ENCODE results near the gene PEDS1. TPM values are rescaled to one million over a fixed set of nuclear protein-coding genes. Genes with fewer than 3 reads are reported as not detected.

PEDS1 gene
- total and polyA plus RNA-seq, 2 of the 13 experiments (the other 11 are each of a cell fraction or from before 2014, with no cell fraction given) = 30.5 to 93.9 TPM

DNA sequence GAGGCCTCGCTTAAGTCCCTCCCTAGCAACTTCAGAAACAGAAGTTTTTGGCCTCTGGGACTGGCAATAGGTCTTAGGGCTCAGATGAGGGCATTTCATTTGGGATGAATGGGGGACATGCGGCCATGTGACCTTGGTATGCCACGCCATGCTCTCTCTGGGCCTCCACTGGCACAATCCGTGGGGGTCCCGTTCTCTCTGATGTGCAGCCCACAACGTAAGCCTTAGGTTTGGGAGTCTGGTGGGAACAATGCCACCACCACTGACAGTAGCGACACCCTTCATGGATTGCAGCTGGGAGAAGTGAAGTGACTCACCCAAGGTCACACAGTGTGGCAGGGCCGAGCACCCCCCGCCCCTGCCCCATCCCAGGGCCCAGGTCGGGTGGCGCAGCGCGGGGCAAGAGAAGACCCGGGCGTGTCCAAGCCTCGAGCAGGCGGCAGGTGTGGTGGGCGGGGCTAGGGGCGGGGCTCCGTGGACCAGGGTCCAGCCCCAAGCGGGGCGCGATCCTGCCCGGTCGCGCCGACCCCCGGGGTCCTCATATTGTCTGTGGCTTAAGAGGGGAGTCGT is 36.2 kb upstream of the PEDS1 start (continued):
- TF ChIP-seq, protein P1, sequence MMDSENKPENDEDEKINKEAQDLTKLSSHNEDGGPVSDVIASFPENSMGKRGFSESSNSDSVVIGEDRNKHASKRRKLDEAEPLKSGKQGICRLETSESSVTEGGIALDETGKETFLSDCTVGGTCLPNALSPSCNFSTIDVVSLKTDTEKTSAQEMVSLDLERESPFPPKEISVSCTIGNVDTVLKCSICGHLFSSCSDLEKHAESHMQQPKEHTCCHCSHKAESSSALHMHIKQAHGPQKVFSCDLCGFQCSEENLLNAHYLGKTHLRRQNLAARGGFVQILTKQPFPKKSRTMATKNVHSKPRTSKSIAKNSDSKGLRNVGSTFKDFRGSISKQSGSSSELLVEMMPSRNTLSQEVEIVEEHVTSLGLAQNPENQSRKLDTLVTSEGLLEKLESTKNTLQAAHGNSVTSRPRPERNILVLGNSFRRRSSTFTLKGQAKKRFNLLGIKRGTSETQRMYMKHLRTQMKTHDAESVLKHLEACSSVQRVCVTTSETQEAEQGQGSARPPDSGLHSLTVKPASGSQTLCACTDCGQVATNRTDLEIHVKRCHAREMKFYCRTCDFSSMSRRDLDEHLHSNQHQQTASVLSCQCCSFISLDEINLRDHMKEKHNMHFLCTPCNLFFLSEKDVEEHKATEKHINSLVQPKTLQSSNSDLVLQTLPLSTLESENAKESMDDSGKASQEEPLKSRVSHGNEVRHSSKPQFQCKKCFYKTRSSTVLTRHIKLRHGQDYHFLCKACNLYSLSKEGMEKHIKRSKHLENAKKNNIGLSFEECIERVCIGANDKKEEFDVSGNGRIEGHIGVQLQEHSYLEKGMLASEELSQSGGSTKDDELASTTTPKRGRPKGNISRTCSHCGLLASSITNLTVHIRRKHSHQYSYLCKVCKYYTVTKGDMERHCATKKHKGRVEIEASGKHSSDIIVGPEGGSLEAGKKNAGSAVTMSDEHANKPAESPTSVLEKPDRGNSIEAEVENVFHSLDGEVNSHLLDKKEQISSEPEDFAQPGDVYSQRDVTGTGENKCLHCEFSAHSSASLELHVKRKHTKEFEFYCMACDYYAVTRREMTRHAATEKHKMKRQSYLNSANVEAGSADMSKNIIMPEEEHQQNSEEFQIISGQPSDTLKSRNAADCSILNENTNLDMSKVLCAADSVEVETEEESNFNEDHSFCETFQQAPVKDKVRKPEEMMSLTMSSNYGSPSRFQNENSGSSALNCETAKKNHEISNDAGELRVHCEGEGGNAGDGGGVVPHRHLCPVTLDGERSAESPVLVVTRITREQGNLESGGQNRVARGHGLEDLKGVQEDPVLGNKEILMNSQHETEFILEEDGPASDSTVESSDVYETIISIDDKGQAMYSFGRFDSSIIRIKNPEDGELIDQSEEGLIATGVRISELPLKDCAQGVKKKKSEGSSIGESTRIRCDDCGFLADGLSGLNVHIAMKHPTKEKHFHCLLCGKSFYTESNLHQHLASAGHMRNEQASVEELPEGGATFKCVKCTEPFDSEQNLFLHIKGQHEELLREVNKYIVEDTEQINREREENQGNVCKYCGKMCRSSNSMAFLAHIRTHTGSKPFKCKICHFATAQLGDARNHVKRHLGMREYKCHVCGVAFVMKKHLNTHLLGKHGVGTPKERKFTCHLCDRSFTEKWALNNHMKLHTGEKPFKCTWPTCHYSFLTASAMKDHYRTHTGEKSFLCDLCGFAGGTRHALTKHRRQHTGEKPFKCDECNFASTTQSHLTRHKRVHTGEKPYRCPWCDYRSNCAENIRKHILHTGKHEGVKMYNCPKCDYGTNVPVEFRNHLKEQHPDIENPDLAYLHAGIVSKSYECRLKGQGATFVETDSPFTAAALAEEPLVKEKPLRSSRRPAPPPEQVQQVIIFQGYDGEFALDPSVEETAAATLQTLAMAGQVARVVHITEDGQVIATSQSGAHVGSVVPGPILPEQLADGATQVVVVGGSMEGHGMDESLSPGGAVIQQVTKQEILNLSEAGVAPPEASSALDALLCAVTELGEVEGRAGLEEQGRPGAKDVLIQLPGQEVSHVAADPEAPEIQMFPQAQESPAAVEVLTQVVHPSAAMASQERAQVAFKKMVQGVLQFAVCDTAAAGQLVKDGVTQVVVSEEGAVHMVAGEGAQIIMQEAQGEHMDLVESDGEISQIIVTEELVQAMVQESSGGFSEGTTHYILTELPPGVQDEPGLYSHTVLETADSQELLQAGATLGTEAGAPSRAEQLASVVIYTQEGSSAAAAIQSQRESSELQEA (CRISPR knock-in tag; IDR thresholded peaks at IDR 0.05; ENCODE audit: not compliant biosample characterization) = no peak
- no peak for TF ChIP-seq GZF1 (CRISPR knock-in tag; IDR thresholded peaks at IDR 0.05)
- TF ChIP-seq ZSCAN30 (CRISPR knock-in tag; IDR thresholded peaks at IDR 0.05) = no peak
- peak; percentile 22 for TF ChIP-seq KDM2A (CRISPR knock-in tag; IDR thresholded peaks at IDR 0.05; ENCODE audit: borderline replicate concordance, low read depth)
- peak; percentile 51; the same call in 1 of the 2 replicates for TF ChIP-seq NFKB2 (CRISPR knock-in tag; IDR thresholded peaks at IDR 0.05; ENCODE audit: borderline replicate concordance)
- no peak for TF ChIP-seq ZNF496 (CRISPR knock-in tag; IDR thresholded peaks at IDR 0.05; ENCODE audit: insufficient replicate concordance)
- TF ChIP-seq, protein P2, sequence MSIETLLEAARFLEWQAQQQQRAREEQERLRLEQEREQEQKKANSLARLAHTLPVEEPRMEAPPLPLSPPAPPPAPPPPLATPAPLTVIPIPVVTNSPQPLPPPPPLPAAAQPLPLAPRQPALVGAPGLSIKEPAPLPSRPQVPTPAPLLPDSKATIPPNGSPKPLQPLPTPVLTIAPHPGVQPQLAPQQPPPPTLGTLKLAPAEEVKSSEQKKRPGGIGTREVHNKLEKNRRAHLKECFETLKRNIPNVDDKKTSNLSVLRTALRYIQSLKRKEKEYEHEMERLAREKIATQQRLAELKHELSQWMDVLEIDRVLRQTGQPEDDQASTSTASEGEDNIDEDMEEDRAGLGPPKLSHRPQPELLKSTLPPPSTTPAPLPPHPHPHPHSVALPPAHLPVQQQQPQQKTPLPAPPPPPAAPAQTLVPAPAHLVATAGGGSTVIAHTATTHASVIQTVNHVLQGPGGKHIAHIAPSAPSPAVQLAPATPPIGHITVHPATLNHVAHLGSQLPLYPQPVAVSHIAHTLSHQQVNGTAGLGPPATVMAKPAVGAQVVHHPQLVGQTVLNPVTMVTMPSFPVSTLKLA (IDR thresholded peaks at IDR 0.05) = no peak; the same call in 1 of the 2 replicates
- TF ChIP-seq ONECUT2 (CRISPR knock-in tag; IDR thresholded peaks at IDR 0.05) = no peak
- no peak; the same call in 1 of the 2 replicates for TF ChIP-seq SETDB1 (CRISPR knock-in tag; IDR thresholded peaks at IDR 0.05; ENCODE audit: borderline replicate concordance)
- TF ChIP-seq ZNF674 (CRISPR knock-in tag; IDR thresholded peaks at IDR 0.05; ENCODE audit: low read depth) = no peak
- TF ChIP-seq ZMYM4 (CRISPR knock-in tag; IDR thresholded peaks at IDR 0.05) = no peak
- TF ChIP-seq ZBTB1 (CRISPR knock-in tag; IDR thresholded peaks at IDR 0.05; ENCODE audit: borderline replicate concordance) = no peak
- TF ChIP-seq ZSCAN29 (CRISPR knock-in tag; conservative IDR thresholded peaks at IDR 0.05) = no peak
- no peak for TF ChIP-seq KLF13 (CRISPR knock-in tag; IDR thresholded peaks at IDR 0.05)
- TF ChIP-seq SATB2 (CRISPR knock-in tag; IDR thresholded peaks at IDR 0.05) = no peak; the same call in none of the 2 replicates
- TF ChIP-seq, protein P3, sequence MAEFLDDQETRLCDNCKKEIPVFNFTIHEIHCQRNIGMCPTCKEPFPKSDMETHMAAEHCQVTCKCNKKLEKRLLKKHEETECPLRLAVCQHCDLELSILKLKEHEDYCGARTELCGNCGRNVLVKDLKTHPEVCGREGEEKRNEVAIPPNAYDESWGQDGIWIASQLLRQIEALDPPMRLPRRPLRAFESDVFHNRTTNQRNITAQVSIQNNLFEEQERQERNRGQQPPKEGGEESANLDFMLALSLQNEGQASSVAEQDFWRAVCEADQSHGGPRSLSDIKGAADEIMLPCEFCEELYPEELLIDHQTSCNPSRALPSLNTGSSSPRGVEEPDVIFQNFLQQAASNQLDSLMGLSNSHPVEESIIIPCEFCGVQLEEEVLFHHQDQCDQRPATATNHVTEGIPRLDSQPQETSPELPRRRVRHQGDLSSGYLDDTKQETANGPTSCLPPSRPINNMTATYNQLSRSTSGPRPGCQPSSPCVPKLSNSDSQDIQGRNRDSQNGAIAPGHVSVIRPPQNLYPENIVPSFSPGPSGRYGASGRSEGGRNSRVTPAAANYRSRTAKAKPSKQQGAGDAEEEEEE (CRISPR knock-in tag; IDR thresholded peaks at IDR 0.05; ENCODE audit: borderline replicate concordance) = 0 out of 2 replicates have a peak, but pooled peaks have one; percentile 33
- TF ChIP-seq PRPF4 (IDR thresholded peaks at IDR 0.05; ENCODE audit: low read depth, low read length, poor library complexity, severe bottlenecking) = no peak
- TF ChIP-seq ZNF878 (CRISPR knock-in tag; IDR thresholded peaks at IDR 0.05) = no peak; the same call in 1 of the 2 replicates
- no peak; the same call in 1 of the 2 replicates for TF ChIP-seq ZNF569 (CRISPR knock-in tag; IDR thresholded peaks at IDR 0.05; ENCODE audit: borderline replicate concordance)

Measured in HepG2 (cell line).